ENCODE measurements around the gene SH3BGRL3. TPM values are rescaled to one million over a fixed set of nuclear protein-coding genes. Genes with fewer than 3 reads are reported as not detected.

The SH3BGRL3 gene
- total RNA-seq, 1 experiment from 2014 or later, result 133 TPM

- Mint-ChIP-seq H3K9me3 (ENCODE audit: unreplicated experiment) (no peaks in the 10 kb centered on the region), H3K36me3 (ENCODE audit: insufficient read depth, unreplicated experiment) (no peaks in the 10 kb centered on the region), H3K4me1 (ENCODE audit: insufficient read depth, unreplicated experiment) (peaks cover 30% of the 10 kb centered on the region), H3K4me3 (ENCODE audit: unreplicated experiment) (peak overlapping the region; percentile 96), H3K27me3 (ENCODE audit: insufficient read depth, unreplicated experiment) (no peaks in the 10 kb centered on the region), H3K27ac (ENCODE audit: low read depth, unreplicated experiment) (peak overlapping the region; percentile 85)
- no peak for TF ChIP-seq CTCF (IDR thresholded peaks at IDR 0.05; ENCODE audit: unreplicated experiment)
- ChIA-PET CTCF (interaction anchor here (0.5 to 3.1 kb wide), 32 partner anchors 10 to 599 kb away, joined by 3 to 28 read pairs (median 4); partner anchors contain the start of genes CNKSR1, SH3BGRL3 and ZNF593), POLR2A (interaction anchor here (0.9 to 5.4 kb wide), 21 partner anchors 13 to 198 kb away, joined by 3 to 83 read pairs (median 6); partner anchors contain the start of genes CNKSR1, DHDDS, PDIK1L and SH3BGRL3)
- no TSS peak for BruUV-seq (replicated peaks)
- intact Hi-C loops (cut with micrococcal nuclease), result loop anchor here (1.0 to 2.0 kb wide), 3 partner anchors 66 to 130 kb away; partner anchors contain the start of gene ZNF593
- DNase-seq (ENCODE audit: unreplicated experiment), result peak; percentile 33
These were observed 45.1 kb upstream of the SH3BGRL3 start for GRCh38 chr1:26234644-26235370.

GRCh38 chr1:26237230-26237966, 42.5 kb upstream of the SH3BGRL3 start:
- CTCF ChIA-PET, result interaction anchor here (0.6 to 1.9 kb wide), 4 partner anchors 26 to 101 kb away, joined by 3 to 7 read pairs (median 4); no protein-coding TSS in a partner anchor
- Mint-ChIP-seq H3K9me3 (ENCODE audit: unreplicated experiment) (no peaks in the 10 kb centered on the region), H3K4me1 (ENCODE audit: insufficient read depth, unreplicated experiment) (peaks cover 30% of the 10 kb centered on the region), H3K36me3 (ENCODE audit: insufficient read depth, unreplicated experiment) (peaks cover 17% of the 10 kb centered on the region), H3K27me3 (ENCODE audit: insufficient read depth, unreplicated experiment) (no peaks in the 10 kb centered on the region), H3K4me3 (ENCODE audit: unreplicated experiment) (peak overlapping the region; percentile 34), H3K27ac (ENCODE audit: low read depth, unreplicated experiment) (peak overlapping the region; percentile 76)
- peak; percentile 49 for DNase-seq (ENCODE audit: unreplicated experiment)
- intact Hi-C loops (cut with micrococcal nuclease), result no loop called here
- no TSS peak for BruUV-seq (replicated peaks)
- TF ChIP-seq CTCF (IDR thresholded peaks at IDR 0.05; ENCODE audit: unreplicated experiment), result no peak
- POLR2A ChIA-PET, result interaction anchor here (0.7 to 5.4 kb wide), 11 partner anchors 8 to 234 kb away, joined by 3 to 83 read pairs (median 3); partner anchors contain the start of genes CNKSR1, PDIK1L, SH3BGRL3 and ZNF593

GRCh38 chr1:26239936-26240335, 40.0 kb upstream of the SH3BGRL3 start:
- H3K4me3 Mint-ChIP-seq (ENCODE audit: unreplicated experiment), result no peak overlapping the region

More at GRCh38 chr1:26239936-26240335, 40.0 kb upstream of the SH3BGRL3 start:
- ChIA-PET POLR2A (no interaction called here), CTCF (no interaction called here)
- no peak for TF ChIP-seq CTCF (IDR thresholded peaks at IDR 0.05; ENCODE audit: unreplicated experiment)
- no peaks in the 10 kb centered on the region for H3K27me3 Mint-ChIP-seq (ENCODE audit: insufficient read depth, unreplicated experiment)
- BruUV-seq (replicated peaks), result no TSS peak
- H3K27ac Mint-ChIP-seq (ENCODE audit: low read depth, unreplicated experiment), result no peak overlapping the region
- H3K9me3 Mint-ChIP-seq (ENCODE audit: unreplicated experiment), result no peaks in the 10 kb centered on the region
- H3K4me1 Mint-ChIP-seq (ENCODE audit: insufficient read depth, unreplicated experiment), result peaks cover 24% of the 10 kb centered on the region
- no peak for DNase-seq (ENCODE audit: unreplicated experiment)
- intact Hi-C loops (cut with micrococcal nuclease), result no loop called here
- H3K36me3 Mint-ChIP-seq (ENCODE audit: insufficient read depth, unreplicated experiment), result peaks cover 33% of the 10 kb centered on the region
